Measurements from ENCODE around the gene ARHGEF40.

The ARHGEF40 gene

GRCh38 chr14:21136024-21136423, 65.9 kb downstream of the ARHGEF40 start:
- DNase-seq, result no peak
